NCI-H2196 (cell line): ENCODE measurements around the gene FETUB.
"Not testable (repeated sequence)": the region's sequence is repeated elsewhere in the genome, so short reads cannot be mapped to it uniquely, and the experiment has no call there.

Experiments
- DNase-seq: peaks from one replicate; lab custom pipeline; 2025; ENCODE audit not compliant: unreplicated experiment; lab: John Stamatoyannopoulos, UW

Gene FETUB

GRCh38 chr3:186613637-186614265 is 26.4 kb upstream of the FETUB start:
- DNase-seq = no peak

GRCh38 chr3:186614266-186614596 is 26.0 kb upstream of the FETUB start:
- DNase-seq = no peak

- peak; percentile 92 for DNase-seq
Observed at GRCh38 chr3:186614597-186615483, 25.4 kb upstream of the FETUB start.

DNA sequence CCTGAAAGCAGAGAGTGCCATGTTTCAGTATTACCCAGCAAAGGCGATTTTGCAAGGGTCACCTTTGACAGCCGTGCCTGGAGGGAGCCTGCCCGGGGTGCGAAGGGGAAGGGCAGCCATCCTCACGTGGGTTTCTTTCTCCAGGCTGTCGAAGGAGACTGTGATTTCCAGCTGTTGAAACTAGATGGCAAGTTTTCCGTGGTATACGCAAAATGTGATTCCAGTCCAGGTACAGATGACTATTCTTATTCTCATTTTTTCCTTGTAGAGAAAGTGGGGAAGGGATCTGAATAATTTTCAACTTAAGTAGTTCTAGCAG is 23.9 kb upstream of the FETUB start:
- no peak for DNase-seq

GRCh38 chr3:186617036-186617946 is 22.9 kb upstream of the FETUB start:
- DNase-seq = peak; percentile 98

- no peak for DNase-seq
Observed at GRCh38 chr3:186618318-186618938, 21.8 kb upstream of the FETUB start.

GRCh38 chr3:186619787-186620212 is 20.4 kb upstream of the FETUB start:
- DNase-seq = no peak

DNA sequence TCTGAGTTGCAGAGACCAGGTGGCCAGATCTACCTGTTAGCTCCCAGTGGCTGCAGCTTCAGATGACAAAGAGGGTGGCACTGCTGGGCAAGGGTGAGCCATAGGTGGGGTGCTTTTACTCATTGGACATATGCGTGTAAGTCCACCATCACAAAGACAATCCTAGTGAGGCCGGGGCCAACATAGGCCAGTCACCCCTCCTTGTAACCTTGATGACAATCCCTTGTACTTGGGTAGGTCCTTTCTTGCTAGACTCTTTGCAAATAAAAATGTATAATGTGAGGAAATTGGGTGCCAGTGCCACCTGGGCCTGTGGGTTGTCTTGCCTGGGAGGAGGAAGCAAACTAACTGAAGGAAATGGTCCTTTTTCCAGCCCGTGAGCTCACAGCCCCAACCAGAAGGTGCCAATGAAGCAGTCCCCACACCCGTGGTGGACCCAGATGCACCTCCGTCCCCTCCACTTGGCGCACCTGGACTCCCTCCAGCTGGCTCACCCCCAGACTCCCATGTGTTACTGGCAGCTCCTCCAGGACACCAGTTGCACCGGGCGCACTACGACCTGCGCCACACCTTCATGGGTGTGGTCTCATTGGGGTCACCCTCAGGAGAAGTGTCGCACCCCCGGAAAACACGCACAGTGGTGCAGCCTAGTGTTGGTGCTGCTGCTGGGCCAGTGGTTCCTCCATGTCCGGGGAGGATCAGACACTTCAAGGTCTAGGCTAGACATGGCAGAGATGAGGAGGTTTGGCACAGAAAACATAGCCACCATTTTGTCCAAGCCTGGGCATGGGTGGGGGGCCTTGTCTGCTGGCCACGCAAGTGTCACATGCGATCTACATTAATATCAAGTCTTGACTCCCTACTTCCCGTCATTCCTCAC is 19.7 kb upstream of the FETUB start:
- no peak for DNase-seq

DNA sequence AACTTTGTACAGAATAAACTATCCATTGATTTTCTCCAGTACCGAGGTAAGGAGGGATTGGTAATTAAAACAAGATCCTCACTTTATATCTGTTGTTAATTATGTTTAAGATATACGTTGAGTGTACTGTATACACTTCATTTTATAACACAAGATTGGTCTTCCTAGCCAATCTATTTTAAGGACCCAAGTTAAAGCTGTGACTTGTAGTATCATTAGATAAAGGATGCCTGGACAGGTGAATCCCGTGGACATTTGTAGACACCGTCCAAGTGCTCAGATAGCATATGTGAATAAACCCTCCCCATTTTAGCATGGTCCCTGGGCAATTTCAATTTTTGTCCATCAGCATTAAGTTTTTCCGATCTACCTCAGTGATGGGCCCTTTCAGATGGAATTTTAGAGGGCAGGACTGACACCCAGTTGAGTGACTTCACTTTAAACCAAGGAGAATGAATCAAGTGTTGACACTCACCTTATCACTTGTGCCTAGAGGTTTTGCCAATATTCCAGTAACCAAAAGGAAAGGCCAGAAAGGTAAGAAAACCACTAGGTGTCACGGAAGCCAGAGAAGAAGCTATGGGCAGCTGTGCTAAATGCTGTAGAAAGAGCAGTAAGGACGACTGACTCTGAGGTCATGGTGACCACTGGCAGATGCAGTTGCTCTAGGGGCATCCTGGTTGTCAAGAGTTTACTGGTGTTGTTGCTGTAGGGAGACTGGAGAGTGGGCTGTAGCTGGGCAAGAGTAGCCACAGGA is 18.1 kb upstream of the FETUB start:
- DNase-seq = no peak

DNA sequence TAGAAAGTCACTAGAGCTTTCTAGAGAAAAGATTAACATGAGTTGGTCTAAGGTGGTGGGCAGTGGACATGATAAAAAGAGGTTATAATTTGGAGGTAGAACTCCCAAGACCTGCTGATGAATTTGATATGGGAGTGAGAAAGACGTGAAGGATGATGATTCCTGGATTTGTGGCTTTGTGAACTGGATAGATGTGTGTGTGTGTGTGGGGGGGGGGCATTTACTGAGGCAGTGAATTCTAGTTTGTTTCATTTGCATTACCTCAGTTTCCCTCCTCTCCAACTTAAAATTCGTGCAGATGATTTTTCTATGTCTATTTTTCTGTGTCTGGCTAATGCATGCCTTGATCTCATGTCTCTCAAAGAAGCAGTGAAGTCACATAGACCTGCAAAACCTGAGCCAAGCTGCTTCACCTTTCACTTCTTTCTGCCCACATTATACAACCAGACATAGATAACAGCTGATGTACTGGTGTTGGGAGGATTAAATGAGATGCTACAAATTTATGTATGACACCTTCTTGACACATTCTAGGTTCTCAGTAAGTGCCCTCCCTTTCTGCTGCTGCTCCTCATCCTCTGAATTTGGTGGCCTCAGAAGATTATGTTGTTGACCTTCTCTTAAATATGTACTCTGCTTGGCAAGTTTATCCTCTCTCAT is 17.4 kb upstream of the FETUB start:
- no peak for DNase-seq

- no peak for DNase-seq
Observed at GRCh38 chr3:186624598-186624997, 15.6 kb upstream of the FETUB start.

DNA sequence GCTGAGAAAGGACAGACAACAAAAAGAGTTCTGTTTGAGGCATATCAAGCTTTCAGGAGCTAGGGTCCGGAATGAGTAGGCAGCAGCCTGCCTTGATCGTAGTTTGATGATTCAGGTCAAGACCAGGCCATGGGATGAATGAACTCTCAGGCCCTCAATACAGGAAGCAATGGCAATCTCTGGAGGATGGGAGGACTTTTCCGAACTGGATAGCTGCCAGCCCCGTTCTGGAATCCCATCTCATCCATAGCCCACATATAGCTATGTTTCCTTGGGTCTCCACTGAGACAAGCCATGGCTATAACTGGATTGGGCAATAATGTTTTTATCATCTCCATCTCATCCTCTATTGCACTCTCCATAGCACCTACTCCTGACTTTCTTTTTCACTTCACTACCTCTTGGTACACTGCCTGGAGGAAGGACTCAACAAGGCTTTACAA is 14.6 kb upstream of the FETUB start:
- DNase-seq = no peak

- no peak for DNase-seq
Observed at GRCh38 chr3:186626254-186626847, 13.8 kb upstream of the FETUB start.

DNA sequence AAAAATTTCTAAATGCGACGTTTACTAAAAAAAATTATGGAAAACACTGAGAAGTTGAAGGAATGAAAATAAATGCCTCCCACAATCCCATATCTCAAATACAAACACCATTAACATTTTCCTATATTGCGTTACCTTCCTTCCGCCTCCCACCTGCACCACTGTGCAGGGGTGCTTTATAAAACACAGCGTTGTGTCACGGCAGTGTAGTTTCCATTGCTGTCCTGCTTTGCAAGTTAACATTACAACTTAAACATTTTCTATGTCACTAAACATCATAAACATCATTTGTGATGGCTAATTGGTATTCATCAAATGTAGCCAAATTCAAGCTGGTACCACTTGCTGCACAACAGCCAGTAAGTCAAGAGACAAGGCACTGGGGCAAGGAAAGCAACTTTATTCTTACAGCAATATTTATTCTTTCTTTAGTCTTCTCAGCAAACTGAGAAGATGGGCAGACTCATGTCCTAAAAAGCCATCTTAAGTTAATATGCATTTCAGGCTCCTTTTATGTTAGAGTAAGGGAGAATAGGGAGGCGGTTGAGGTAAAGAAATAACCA is 12.3 kb upstream of the FETUB start:
- DNase-seq = no peak

DNA sequence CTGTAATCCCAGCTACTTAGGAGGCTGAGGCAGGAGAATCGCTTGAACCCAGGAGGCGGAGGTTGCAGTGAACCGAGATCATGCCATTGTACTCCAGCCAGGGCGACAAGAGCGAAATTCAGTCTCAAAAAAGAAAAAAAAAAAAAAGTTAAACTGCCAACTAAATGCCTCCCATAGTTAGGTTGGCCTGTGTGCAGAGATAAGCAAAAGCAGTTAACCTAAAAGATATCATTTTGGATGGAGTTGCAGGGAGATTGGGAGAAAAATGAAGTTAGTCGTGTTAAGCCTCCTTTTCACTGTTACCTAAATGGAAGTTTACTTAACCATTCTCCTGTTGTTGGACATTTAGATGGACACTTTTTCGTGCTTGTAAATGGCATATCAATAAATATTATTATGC is 11.4 kb upstream of the FETUB start:
- no peak for DNase-seq

DNA sequence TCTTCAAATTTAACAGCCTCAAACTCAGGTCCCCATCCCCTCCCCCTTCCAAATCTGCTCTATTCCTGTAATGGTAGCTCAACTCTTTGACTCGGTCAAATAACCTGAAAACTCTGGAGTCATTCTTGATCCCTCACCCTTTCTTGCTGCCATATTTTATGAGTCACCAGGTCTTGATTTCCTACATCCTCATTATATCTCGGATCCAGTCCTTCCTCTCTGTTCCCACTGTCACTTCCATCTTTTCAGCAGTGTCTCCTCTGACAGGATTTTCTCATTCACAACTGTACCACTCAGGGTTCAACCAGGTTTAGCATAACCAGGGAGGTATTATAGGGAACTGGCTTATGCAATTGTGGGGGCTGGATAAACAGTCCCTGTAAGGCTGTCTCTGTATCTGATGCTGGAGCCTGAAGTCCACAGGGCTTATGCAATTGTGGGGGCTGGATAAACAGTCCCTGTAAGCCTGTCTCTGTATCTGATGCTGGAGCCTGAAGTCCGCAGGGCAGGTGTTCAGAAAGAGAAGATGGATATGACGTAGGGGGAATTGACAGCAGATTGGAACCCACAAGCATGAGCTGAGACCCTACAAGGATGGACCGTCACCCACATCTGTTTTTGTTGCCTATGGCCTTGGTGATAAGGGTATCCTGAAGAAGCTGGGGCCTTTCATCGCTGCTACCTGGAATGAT is 9.1 kb upstream of the FETUB start:
- DNase-seq = no peak

GRCh38 chr3:186633481-186633880 is 6.7 kb upstream of the FETUB start:
- no peak for DNase-seq

GRCh38 chr3:186634207-186634606 is 6.0 kb upstream of the FETUB start:
- not testable (repeated sequence) for DNase-seq
